Hematopoietic multipotent progenitor cell treated with erythropoietin and hydrocortisone succinate and interleukin-3 and kit ligand, for 15 days (in vitro differentiated cells): ENCODE measurements around the gene MUC5AC.

ENCODE experiments used
- DNase-seq: peaks from one replicate; pipeline ENCODE4 v3.0.0-alpha.2; 2015; ENCODE audit warnings: low spot score

MUC5AC gene

GRCh38 chr11:1121813-1122663 is 35.7 kb upstream of the MUC5AC start:
- DNase-seq: no peak

- DNase-seq: no peak
Measured at GRCh38 chr11:1122664-1123002, 35.1 kb upstream of the MUC5AC start.

DNA sequence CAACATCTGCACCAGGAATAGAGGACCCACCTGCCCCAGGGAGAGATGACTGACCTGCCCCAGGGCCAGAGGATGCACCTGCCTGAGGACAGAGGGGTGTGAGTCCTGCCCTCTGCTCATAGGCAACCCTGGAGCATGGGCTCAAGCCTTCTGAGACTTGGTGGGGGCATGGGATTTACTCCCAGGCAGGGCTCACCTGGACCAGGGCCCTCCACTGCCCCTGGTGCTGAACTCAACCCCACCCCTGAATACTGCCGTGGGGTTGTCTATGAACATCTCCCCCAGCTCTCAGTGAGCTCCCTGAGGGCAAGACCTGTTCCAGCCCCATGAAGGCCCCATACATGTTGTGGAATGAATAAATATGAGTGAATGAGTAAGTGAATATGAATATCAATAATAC is 33.8 kb upstream of the MUC5AC start:
- no peak for DNase-seq

- no peak for DNase-seq
Measured at GRCh38 chr11:1125803-1126202, 31.9 kb upstream of the MUC5AC start.

GRCh38 chr11:1126491-1126926 is 31.2 kb upstream of the MUC5AC start:
- no peak for DNase-seq

- DNase-seq: no peak
Measured at GRCh38 chr11:1126935-1127663, 30.7 kb upstream of the MUC5AC start.

- DNase-seq: no peak
Measured at GRCh38 chr11:1127664-1128162, 30.0 kb upstream of the MUC5AC start.

- DNase-seq: no peak
Measured at GRCh38 chr11:1128311-1129142, 29.2 kb upstream of the MUC5AC start.

GRCh38 chr11:1129143-1129610 is 28.6 kb upstream of the MUC5AC start:
- DNase-seq: no peak

- no peak for DNase-seq
Measured at GRCh38 chr11:1129611-1130160, 28.1 kb upstream of the MUC5AC start.

- DNase-seq: no peak
Measured at GRCh38 chr11:1130276-1131032, 27.3 kb upstream of the MUC5AC start.

DNA sequence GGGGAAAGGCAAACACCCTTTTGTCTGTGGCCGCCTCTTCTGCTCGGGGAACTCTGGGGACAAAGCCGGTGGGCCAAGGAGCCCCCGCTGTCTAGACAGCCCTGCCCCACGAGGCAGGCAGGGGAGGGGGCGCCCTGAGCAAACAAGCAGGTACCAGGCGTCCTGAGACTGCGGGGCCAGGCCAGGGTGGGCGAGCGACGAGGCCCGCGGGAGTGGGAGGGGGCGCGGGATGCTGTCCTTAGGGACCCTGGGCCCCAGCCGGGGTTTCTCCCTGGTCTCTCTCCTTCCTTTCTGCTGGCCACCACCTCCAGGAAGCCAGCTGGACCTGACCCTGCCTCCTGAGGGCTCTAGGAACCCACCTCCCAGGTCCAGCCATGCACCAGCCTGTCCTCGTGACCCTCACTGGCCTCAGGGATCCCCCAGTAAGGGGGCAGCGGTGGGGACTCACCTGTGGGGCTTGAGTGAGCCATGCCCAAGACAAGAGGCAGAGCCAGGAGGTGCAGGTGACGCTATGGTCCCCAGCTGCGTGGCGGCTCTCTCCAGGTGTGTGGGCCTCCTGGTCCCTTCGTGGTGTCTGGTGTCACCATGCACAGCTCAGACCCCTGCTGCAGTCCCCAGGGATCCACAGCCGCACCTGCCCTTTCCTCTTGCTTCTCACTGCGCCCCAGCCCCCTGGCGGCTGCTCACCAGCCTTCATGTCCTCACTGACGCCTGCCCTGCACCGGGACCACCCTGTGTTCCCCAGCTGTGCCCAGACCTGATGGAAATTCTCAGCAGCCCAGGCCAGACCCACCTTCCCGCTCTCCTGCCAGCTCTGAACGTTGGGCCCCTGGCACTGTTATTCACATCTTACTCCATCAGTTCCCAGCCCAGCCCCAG is 26.5 kb upstream of the MUC5AC start:
- no peak for DNase-seq

GRCh38 chr11:1134848-1135445 is 22.8 kb upstream of the MUC5AC start:
- DNase-seq: no peak

DNA sequence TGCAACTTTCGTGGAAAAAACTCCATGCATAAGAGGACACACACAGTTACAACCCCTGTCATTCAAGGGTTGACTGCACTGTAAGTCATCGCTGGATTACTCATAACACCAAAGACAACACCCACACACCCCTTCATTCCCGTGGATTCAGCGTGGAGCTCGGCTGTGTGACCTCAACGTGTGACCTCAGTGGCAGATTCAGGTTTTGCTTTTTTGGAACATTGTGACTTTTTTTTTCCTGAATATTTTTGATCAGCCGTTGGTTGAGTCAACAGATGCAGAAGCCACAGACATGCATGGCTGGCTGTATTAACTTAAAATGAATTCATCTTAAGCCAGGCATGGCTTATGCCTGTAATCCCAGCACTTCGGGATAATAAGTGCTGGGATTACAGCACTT is 19.7 kb upstream of the MUC5AC start:
- no peak for DNase-seq

DNA sequence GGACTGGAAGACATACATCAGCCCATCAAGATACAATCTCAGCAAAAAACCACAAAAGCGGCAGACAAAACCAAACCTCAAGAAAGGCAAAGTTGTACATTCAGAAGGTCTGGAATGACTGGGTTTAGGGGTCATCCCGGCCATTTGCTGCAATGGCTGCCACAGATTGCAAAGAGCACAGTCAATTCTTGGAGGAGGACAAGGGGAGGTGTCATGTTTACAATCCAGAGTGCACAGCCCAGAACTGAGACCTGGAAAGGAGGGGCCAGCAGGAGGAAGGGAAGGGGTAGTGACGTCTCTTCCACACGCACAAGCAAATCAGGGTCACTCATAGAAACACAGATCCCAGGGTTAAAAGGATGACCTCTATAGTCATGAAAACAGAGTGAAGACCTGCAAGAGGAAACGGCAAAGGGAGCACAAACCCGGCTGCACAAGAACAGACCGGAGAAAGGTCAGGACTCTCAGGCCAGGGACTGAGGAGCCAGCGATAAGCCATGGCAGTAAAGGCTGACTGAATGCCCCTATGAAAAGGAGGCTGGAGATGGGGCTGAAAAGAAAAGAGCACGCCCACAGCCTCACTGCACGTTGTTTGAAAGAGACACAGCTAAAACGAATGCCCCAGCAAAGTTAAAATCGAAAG is 18.2 kb upstream of the MUC5AC start:
- DNase-seq: no peak

- no peak for DNase-seq
Measured at GRCh38 chr11:1140642-1141490, 16.9 kb upstream of the MUC5AC start.

- DNase-seq: no peak
Measured at GRCh38 chr11:1146365-1146764, 11.4 kb upstream of the MUC5AC start.

- no peak for DNase-seq
Measured at GRCh38 chr11:1147792-1148191, 10.0 kb upstream of the MUC5AC start.
